ENCODE data around the gene SMNDC1. TPM values are rescaled to one million over a fixed set of nuclear protein-coding genes. Genes with fewer than 3 reads are reported as not detected.

SMNDC1 gene
- total and polyA plus RNA-seq, 4 donors = 14.2 to 35.5 (median 22.5) TPM

- no peak overlapping the region for H3K4me3 ChIP-seq (ENCODE audit: low read depth, low read length)
- WGBS (ENCODE audit: insufficient coverage) = 90% methylated on average over 10 of the region's 15 CpGs
- H3K27me3 ChIP-seq (ENCODE audit: control insufficient read depth, insufficient read depth, low read length) = no peaks in the 10 kb centered on the region
- H3K27ac ChIP-seq (ENCODE audit: low read depth, low read length) = no peak overlapping the region
- H3K36me3 ChIP-seq (ENCODE audit: control insufficient read depth, insufficient read depth, low read length) = no peaks in the 10 kb centered on the region
- no peak for DNase-seq (ENCODE audit: low read depth in 4 of 6, low spot score in 6 of 6)
- H3K9me3 ChIP-seq (ENCODE audit: control insufficient read depth, insufficient read depth, low read length) = peaks cover 5% of the 10 kb centered on the region
- no peaks in the 10 kb centered on the region for H3K4me1 ChIP-seq (ENCODE audit: control insufficient read depth, insufficient read depth, low read length)
These were observed 13.4 kb upstream of the SMNDC1 start for GRCh38 chr10:110317866-110318850.

- H3K27me3 ChIP-seq (ENCODE audit: control insufficient read depth, insufficient read depth, low read length) = no peaks in the 10 kb centered on the region
- H3K27ac ChIP-seq (ENCODE audit: low read depth, low read length) = no peak overlapping the region
- H3K36me3 ChIP-seq (ENCODE audit: control insufficient read depth, insufficient read depth, low read length) = no peaks in the 10 kb centered on the region
- H3K9me3 ChIP-seq (ENCODE audit: control insufficient read depth, insufficient read depth, low read length) = no peaks in the 10 kb centered on the region
- H3K4me3 ChIP-seq (ENCODE audit: low read depth, low read length) = no peak overlapping the region
- no peaks in the 10 kb centered on the region for H3K4me1 ChIP-seq (ENCODE audit: control insufficient read depth, insufficient read depth, low read length)
- no peak for DNase-seq (ENCODE audit: low read depth in 4 of 6, low spot score in 6 of 6)
- WGBS (ENCODE audit: insufficient coverage) = no CpG with 5 or more reads among the region's 2 CpGs
These were observed 9.0 kb upstream of the SMNDC1 start for GRCh38 chr10:110313674-110314073.

- 50% methylated on average over 2 of the region's 2 CpGs for WGBS (ENCODE audit: insufficient coverage)
- no peak for DNase-seq (ENCODE audit: low read depth in 4 of 6, low spot score in 6 of 6)
- Histone ChIP-seq H3K9me3 (ENCODE audit: control insufficient read depth, insufficient read depth, low read length) (no peaks in the 10 kb centered on the region), H3K4me1 (ENCODE audit: control insufficient read depth, insufficient read depth, low read length) (no peaks in the 10 kb centered on the region), H3K4me3 (ENCODE audit: low read depth, low read length) (no peak overlapping the region), H3K36me3 (ENCODE audit: control insufficient read depth, insufficient read depth, low read length) (no peaks in the 10 kb centered on the region), H3K27me3 (ENCODE audit: control insufficient read depth, insufficient read depth, low read length) (no peaks in the 10 kb centered on the region), H3K27ac (ENCODE audit: low read depth, low read length) (no peak overlapping the region)
These were observed 7.5 kb upstream of the SMNDC1 start for GRCh38 chr10:110312206-110312605.

GRCh38 chr10:110311357-110311949 is 6.7 kb upstream of the SMNDC1 start:
- Histone ChIP-seq H3K36me3 (ENCODE audit: control insufficient read depth, insufficient read depth, low read length) (no peaks in the 10 kb centered on the region), H3K9me3 (ENCODE audit: control insufficient read depth, insufficient read depth, low read length) (no peaks in the 10 kb centered on the region), H3K27me3 (ENCODE audit: control insufficient read depth, insufficient read depth, low read length) (no peaks in the 10 kb centered on the region), H3K27ac (ENCODE audit: low read depth, low read length) (no peak overlapping the region), H3K4me1 (ENCODE audit: control insufficient read depth, insufficient read depth, low read length) (no peaks in the 10 kb centered on the region), H3K4me3 (ENCODE audit: low read depth, low read length) (no peak overlapping the region)
- no CpG with 5 or more reads among the region's 3 CpGs for WGBS (ENCODE audit: insufficient coverage)
- peak in 4 of 6 donors; percentile 48 to 92 (median 69) for DNase-seq (ENCODE audit: low read depth in 4 of 6, low spot score in 6 of 6)

GRCh38 chr10:110310741-110311140 is 6.0 kb upstream of the SMNDC1 start:
- no peaks in the 10 kb centered on the region for H3K36me3 ChIP-seq (ENCODE audit: control insufficient read depth, insufficient read depth, low read length)
- no peak for DNase-seq (ENCODE audit: low read depth in 4 of 6, low spot score in 6 of 6)
- no peaks in the 10 kb centered on the region for H3K9me3 ChIP-seq (ENCODE audit: control insufficient read depth, insufficient read depth, low read length)
- no peak overlapping the region for H3K27ac ChIP-seq (ENCODE audit: low read depth, low read length)
- H3K27me3 ChIP-seq (ENCODE audit: control insufficient read depth, insufficient read depth, low read length) = no peaks in the 10 kb centered on the region
- 50% methylated on average over 1 of the region's 3 CpGs for WGBS (ENCODE audit: insufficient coverage)
- no peak overlapping the region for H3K4me3 ChIP-seq (ENCODE audit: low read depth, low read length)
- peaks cover 3% of the 10 kb centered on the region for H3K4me1 ChIP-seq (ENCODE audit: control insufficient read depth, insufficient read depth, low read length)

- Histone ChIP-seq H3K4me3 (ENCODE audit: low read depth, low read length) (no peak overlapping the region), H3K36me3 (ENCODE audit: control insufficient read depth, insufficient read depth, low read length) (no peaks in the 10 kb centered on the region), H3K4me1 (ENCODE audit: control insufficient read depth, insufficient read depth, low read length) (peaks cover 5% of the 10 kb centered on the region), H3K27ac (ENCODE audit: low read depth, low read length) (no peak overlapping the region), H3K27me3 (ENCODE audit: control insufficient read depth, insufficient read depth, low read length) (no peaks in the 10 kb centered on the region), H3K9me3 (ENCODE audit: control insufficient read depth, insufficient read depth, low read length) (no peaks in the 10 kb centered on the region)
- DNase-seq (ENCODE audit: low read depth in 4 of 6, low spot score in 6 of 6) = no peak
- WGBS (ENCODE audit: insufficient coverage) = 100% methylated on average over 1 of the region's 4 CpGs
These were observed 3.1 kb upstream of the SMNDC1 start for GRCh38 chr10:110307805-110308204.

- H3K4me3 ChIP-seq (ENCODE audit: low read depth, low read length) = no peak overlapping the region
- no peak overlapping the region for H3K27ac ChIP-seq (ENCODE audit: low read depth, low read length)
- H3K4me1 ChIP-seq (ENCODE audit: control insufficient read depth, insufficient read depth, low read length) = peaks cover 5% of the 10 kb centered on the region
- DNase-seq (ENCODE audit: low read depth in 4 of 6, low spot score in 6 of 6) = no peak
- no peaks in the 10 kb centered on the region for H3K27me3 ChIP-seq (ENCODE audit: control insufficient read depth, insufficient read depth, low read length)
- no peaks in the 10 kb centered on the region for H3K9me3 ChIP-seq (ENCODE audit: control insufficient read depth, insufficient read depth, low read length)
- H3K36me3 ChIP-seq (ENCODE audit: control insufficient read depth, insufficient read depth, low read length) = peaks cover 4% of the 10 kb centered on the region
- no CpG with 5 or more reads among the region's 2 CpGs for WGBS (ENCODE audit: insufficient coverage)
These were observed 1.7 kb upstream of the SMNDC1 start for GRCh38 chr10:110306452-110306768.

GRCh38 chr10:110305767-110306451 is 1.2 kb upstream of the SMNDC1 start:
- WGBS (ENCODE audit: insufficient coverage) = 74% methylated on average over 9 of the region's 17 CpGs
- DNase-seq (ENCODE audit: low read depth in 4 of 6, low spot score in 6 of 6) = peak in 5 of 6 donors; percentile 28 to 90 (median 57)
- Histone ChIP-seq H3K36me3 (ENCODE audit: control insufficient read depth, insufficient read depth, low read length) (peaks cover 4% of the 10 kb centered on the region), H3K27ac (ENCODE audit: low read depth, low read length) (no peak overlapping the region), H3K9me3 (ENCODE audit: control insufficient read depth, insufficient read depth, low read length) (no peaks in the 10 kb centered on the region), H3K27me3 (ENCODE audit: control insufficient read depth, insufficient read depth, low read length) (no peaks in the 10 kb centered on the region), H3K4me3 (ENCODE audit: low read depth, low read length) (no peak overlapping the region), H3K4me1 (ENCODE audit: control insufficient read depth, insufficient read depth, low read length) (peaks cover 5% of the 10 kb centered on the region)

GRCh38 chr10:110304394-110304779 is 333 bp downstream of the SMNDC1 start:
- peak overlapping the region; percentile 74 for H3K4me3 ChIP-seq (ENCODE audit: low read depth, low read length)
- WGBS (ENCODE audit: insufficient coverage) = under 1% methylated on average over 38 of the region's 42 CpGs
- no peaks in the 10 kb centered on the region for H3K9me3 ChIP-seq (ENCODE audit: control insufficient read depth, insufficient read depth, low read length)
- peaks cover 4% of the 10 kb centered on the region for H3K36me3 ChIP-seq (ENCODE audit: control insufficient read depth, insufficient read depth, low read length)
- no peak for DNase-seq (ENCODE audit: low read depth in 4 of 6, low spot score in 6 of 6)
- H3K27me3 ChIP-seq (ENCODE audit: control insufficient read depth, insufficient read depth, low read length) = no peaks in the 10 kb centered on the region
- H3K27ac ChIP-seq (ENCODE audit: low read depth, low read length) = peak overlapping the region; percentile 86
- peaks cover 5% of the 10 kb centered on the region for H3K4me1 ChIP-seq (ENCODE audit: control insufficient read depth, insufficient read depth, low read length)
